ENCODE results near the gene RUNX2. TPM values are rescaled to one million over a fixed set of nuclear protein-coding genes. Genes with fewer than 3 reads are reported as not detected.

Gene RUNX2
- total and polyA plus RNA-seq, 4 donors = 0.09 to 1.5 (median 0.75) TPM

GRCh38 chr6:45609141-45609638 lies 281.1 kb downstream of the RUNX2 start:
- no peak for TF ChIP-seq HNF4G (IDR thresholded peaks at IDR 0.05)
- TF ChIP-seq RXRA (IDR thresholded peaks at IDR 0.05) = peak; percentile 49 to 83
- H3K9me3 ChIP-seq (ENCODE audit: control insufficient read depth in 4 of 4, low read length in 3 of 4) = no peaks in the 10 kb centered on the region
- no peaks in the 10 kb centered on the region for H3K27me3 ChIP-seq (ENCODE audit: control insufficient read depth in 4 of 4, insufficient read depth in 4 of 4, low read length in 3 of 4)
- no peak overlapping the region for H3K4me3 ChIP-seq (ENCODE audit: low read depth in 1 of 3, low read length in 3 of 3)
- H3K9ac ChIP-seq (ENCODE audit: low read depth in 1 of 2, low read length in 2 of 2) = no peak overlapping the region
- WGBS = 89% methylated on average over 6 of the region's 6 CpGs
- peaks cover 0 to 2% (median 0%) of the 10 kb centered on the region in 4 donors for H3K4me1 ChIP-seq (ENCODE audit: control insufficient read depth in 4 of 4, insufficient read depth in 4 of 4, low read length in 3 of 4)
- H3K27ac ChIP-seq (ENCODE audit: low read depth in 1 of 2, low read length in 2 of 2) = no peak overlapping the region
- H3K36me3 ChIP-seq (ENCODE audit: control insufficient read depth in 4 of 4, insufficient read depth in 3 of 4, low read depth in 1 of 4, low read length in 3 of 4) = no peaks in the 10 kb centered on the region
- no peak for DNase-seq (ENCODE audit: low spot score)

GRCh38 chr6:45610374-45610773 lies 282.2 kb downstream of the RUNX2 start:
- H3K27ac ChIP-seq (ENCODE audit: low read depth in 1 of 2, low read length in 2 of 2) = no peak overlapping the region
- no peak for TF ChIP-seq RAD21 (IDR thresholded peaks at IDR 0.05)
- H3K36me3 ChIP-seq (ENCODE audit: control insufficient read depth in 4 of 4, insufficient read depth in 3 of 4, low read depth in 1 of 4, low read length in 3 of 4) = no peaks in the 10 kb centered on the region
- DNase-seq (ENCODE audit: low spot score) = no peak
- H3K9ac ChIP-seq (ENCODE audit: low read depth in 1 of 2, low read length in 2 of 2) = no peak overlapping the region
- H3K27me3 ChIP-seq (ENCODE audit: control insufficient read depth in 4 of 4, insufficient read depth in 4 of 4, low read length in 3 of 4) = no peaks in the 10 kb centered on the region
- peaks cover 0 to 1% (median 0%) of the 10 kb centered on the region in 4 donors for H3K9me3 ChIP-seq (ENCODE audit: control insufficient read depth in 4 of 4, low read length in 3 of 4)
- WGBS = 85% methylated on average over 1 of the region's 1 CpG
- no peak overlapping the region for H3K4me3 ChIP-seq (ENCODE audit: low read depth in 1 of 3, low read length in 3 of 3)
- H3K4me1 ChIP-seq (ENCODE audit: control insufficient read depth in 4 of 4, insufficient read depth in 4 of 4, low read length in 3 of 4) = peaks cover 0 to 2% (median 0%) of the 10 kb centered on the region in 4 donors

- Histone ChIP-seq H3K27ac (ENCODE audit: low read depth in 1 of 2, low read length in 2 of 2) (no peak overlapping the region), H3K4me3 (ENCODE audit: low read depth in 1 of 3, low read length in 3 of 3) (no peak overlapping the region), H3K36me3 (ENCODE audit: control insufficient read depth in 4 of 4, insufficient read depth in 3 of 4, low read depth in 1 of 4, low read length in 3 of 4) (no peaks in the 10 kb centered on the region), H3K9me3 (ENCODE audit: control insufficient read depth in 4 of 4, low read length in 3 of 4) (peaks cover 0 to 4% (median 0%) of the 10 kb centered on the region in 4 donors), H3K9ac (ENCODE audit: low read depth in 1 of 2, low read length in 2 of 2) (no peak overlapping the region), H3K4me1 (ENCODE audit: control insufficient read depth in 4 of 4, insufficient read depth in 4 of 4, low read length in 3 of 4) (peaks cover 0 to 2% (median 0%) of the 10 kb centered on the region in 4 donors), H3K27me3 (ENCODE audit: control insufficient read depth in 4 of 4, insufficient read depth in 4 of 4, low read length in 3 of 4) (no peaks in the 10 kb centered on the region)
- DNase-seq (ENCODE audit: low spot score) = no peak
- 79% methylated on average over 2 of the region's 2 CpGs for WGBS
- TF ChIP-seq NR2F2 (IDR thresholded peaks at IDR 0.05) = no peak
- TF ChIP-seq MAX (IDR thresholded peaks at IDR 0.05) = no peak
- TF ChIP-seq SP1 (IDR thresholded peaks at IDR 0.05) = no peak
- TF ChIP-seq GABPA (IDR thresholded peaks at IDR 0.05 in 1 of 2, conservative IDR thresholded peaks at IDR 0.05 in 1 of 2) = no peak
- TF ChIP-seq HNF4G (IDR thresholded peaks at IDR 0.05) = no peak
- TF ChIP-seq FOXA2 (IDR thresholded peaks at IDR 0.05) = no peak
- TF ChIP-seq HNF4A (conservative IDR thresholded peaks at IDR 0.05) = no peak
- no peak for TF ChIP-seq FOXA1 (IDR thresholded peaks at IDR 0.05)
- TF ChIP-seq YY1 (IDR thresholded peaks at IDR 0.05) = no peak
- no peak for TF ChIP-seq ATF3 (IDR thresholded peaks at IDR 0.05)
- TF ChIP-seq ZBTB33 (IDR thresholded peaks at IDR 0.05) = no peak
- TF ChIP-seq REST (IDR thresholded peaks at IDR 0.05) = no peak
These were observed 282.7 kb downstream of the RUNX2 start for GRCh38 chr6:45610832-45611231.

Measured in liver (tissue), 9 donors.